ENCODE measurements around the gene CRHR1.

Gene CRHR1

GRCh38 chr17:45752246-45752645 is 31.9 kb upstream of the CRHR1 start:
- Histone ChIP-seq H3K9me3 (ENCODE audit: insufficient read depth, low read length) (no peaks in the 10 kb centered on the region), H3K27me3 (ENCODE audit: insufficient read depth, insufficient read length) (peaks cover 35% of the 10 kb centered on the region)

GRCh38 chr17:45753645-45754225 is 30.4 kb upstream of the CRHR1 start:
- Histone ChIP-seq H3K9ac (ENCODE audit: insufficient read length, low read depth) (no peak overlapping the region), H3K36me3 (ENCODE audit: insufficient read depth, insufficient read length, low read length) (no peaks in the 10 kb centered on the region), H3K4me1 (ENCODE audit: insufficient read depth, insufficient read length) (peaks cover 5% of the 10 kb centered on the region), H3K27me3 (ENCODE audit: insufficient read depth, insufficient read length) (peaks cover 21% of the 10 kb centered on the region), H3K9me3 (ENCODE audit: insufficient read depth, low read length) (no peaks in the 10 kb centered on the region), H3K4me3 (ENCODE audit: insufficient read length, low read depth) (no peak overlapping the region)
- TF ChIP-seq ZNF274 (IDR thresholded peaks at IDR 0.05; ENCODE audit: low read depth, low read length) (no peak), SUZ12 (IDR thresholded peaks at IDR 0.05; ENCODE audit: extremely low read depth, insufficient read depth, insufficient read length) (no peak), YY1 (IDR thresholded peaks at IDR 0.05; ENCODE audit: insufficient read depth, insufficient read length) (no peak)
- no peak for DNase-seq (ENCODE audit: low read depth, low spot score)

More at GRCh38 chr17:45752246-45752645, 31.9 kb upstream of the CRHR1 start:
- DNase-seq (ENCODE audit: low read depth, low spot score): no peak
- TF ChIP-seq ZNF274 (IDR thresholded peaks at IDR 0.05; ENCODE audit: low read depth, low read length) (no peak), YY1 (IDR thresholded peaks at IDR 0.05; ENCODE audit: insufficient read depth, insufficient read length) (no peak), SUZ12 (IDR thresholded peaks at IDR 0.05; ENCODE audit: extremely low read depth, insufficient read depth, insufficient read length) (no peak)
- Histone ChIP-seq H3K4me3 (ENCODE audit: insufficient read length, low read depth) (no peak overlapping the region), H3K4me1 (ENCODE audit: insufficient read depth, insufficient read length) (peaks cover 5% of the 10 kb centered on the region), H3K36me3 (ENCODE audit: insufficient read depth, insufficient read length, low read length) (no peaks in the 10 kb centered on the region), H3K9ac (ENCODE audit: insufficient read length, low read depth) (no peak overlapping the region)

GRCh38 chr17:45755050-45755449 is 29.1 kb upstream of the CRHR1 start:
- Histone ChIP-seq H3K9ac (ENCODE audit: insufficient read length, low read depth) (no peak overlapping the region), H3K27me3 (ENCODE audit: insufficient read depth, insufficient read length) (peaks cover 16% of the 10 kb centered on the region), H3K4me3 (ENCODE audit: insufficient read length, low read depth) (no peak overlapping the region), H3K36me3 (ENCODE audit: insufficient read depth, insufficient read length, low read length) (no peaks in the 10 kb centered on the region), H3K4me1 (ENCODE audit: insufficient read depth, insufficient read length) (peaks cover 5% of the 10 kb centered on the region), H3K9me3 (ENCODE audit: insufficient read depth, low read length) (no peaks in the 10 kb centered on the region)
- TF ChIP-seq ZNF274 (IDR thresholded peaks at IDR 0.05; ENCODE audit: low read depth, low read length): no peak
- no peak for TF ChIP-seq SUZ12 (IDR thresholded peaks at IDR 0.05; ENCODE audit: extremely low read depth, insufficient read depth, insufficient read length)
- TF ChIP-seq YY1 (IDR thresholded peaks at IDR 0.05; ENCODE audit: insufficient read depth, insufficient read length): no peak
- DNase-seq (ENCODE audit: low read depth, low spot score): no peak

GRCh38 chr17:45756266-45756991 is 27.7 kb upstream of the CRHR1 start:
- Histone ChIP-seq H3K27me3 (ENCODE audit: insufficient read depth, insufficient read length) (peaks cover 8% of the 10 kb centered on the region), H3K4me1 (ENCODE audit: insufficient read depth, insufficient read length) (peaks cover 5% of the 10 kb centered on the region), H3K36me3 (ENCODE audit: insufficient read depth, insufficient read length, low read length) (no peaks in the 10 kb centered on the region), H3K9me3 (ENCODE audit: insufficient read depth, low read length) (no peaks in the 10 kb centered on the region), H3K4me3 (ENCODE audit: insufficient read length, low read depth) (no peak overlapping the region), H3K9ac (ENCODE audit: insufficient read length, low read depth) (no peak overlapping the region)
- DNase-seq (ENCODE audit: low read depth, low spot score): no peak
- TF ChIP-seq YY1 (IDR thresholded peaks at IDR 0.05; ENCODE audit: insufficient read depth, insufficient read length): no peak
- no peak for TF ChIP-seq ZNF274 (IDR thresholded peaks at IDR 0.05; ENCODE audit: low read depth, low read length)
- TF ChIP-seq SUZ12 (IDR thresholded peaks at IDR 0.05; ENCODE audit: extremely low read depth, insufficient read depth, insufficient read length): no peak

- DNase-seq (ENCODE audit: low read depth, low spot score): no peak
- TF ChIP-seq ZNF274 (IDR thresholded peaks at IDR 0.05; ENCODE audit: low read depth, low read length): no peak
- TF ChIP-seq SUZ12 (IDR thresholded peaks at IDR 0.05; ENCODE audit: extremely low read depth, insufficient read depth, insufficient read length): no peak
- TF ChIP-seq YY1 (IDR thresholded peaks at IDR 0.05; ENCODE audit: insufficient read depth, insufficient read length): no peak
- H3K36me3 ChIP-seq (ENCODE audit: insufficient read depth, insufficient read length, low read length): no peaks in the 10 kb centered on the region
- no peak overlapping the region for H3K9ac ChIP-seq (ENCODE audit: insufficient read length, low read depth)
- no peak overlapping the region for H3K4me3 ChIP-seq (ENCODE audit: insufficient read length, low read depth)
- H3K9me3 ChIP-seq (ENCODE audit: insufficient read depth, low read length): no peaks in the 10 kb centered on the region
- H3K27me3 ChIP-seq (ENCODE audit: insufficient read depth, insufficient read length): peaks cover 4% of the 10 kb centered on the region
- peaks cover under 1% of the 10 kb centered on the region for H3K4me1 ChIP-seq (ENCODE audit: insufficient read depth, insufficient read length)
Measured at GRCh38 chr17:45757431-45758218, 26.5 kb upstream of the CRHR1 start.

GRCh38 chr17:45758544-45758943 is 25.6 kb upstream of the CRHR1 start:
- H3K9ac ChIP-seq (ENCODE audit: insufficient read length, low read depth): no peak overlapping the region
- H3K27me3 ChIP-seq (ENCODE audit: insufficient read depth, insufficient read length): no peaks in the 10 kb centered on the region
- peaks cover 2% of the 10 kb centered on the region for H3K4me1 ChIP-seq (ENCODE audit: insufficient read depth, insufficient read length)
- H3K36me3 ChIP-seq (ENCODE audit: insufficient read depth, insufficient read length, low read length): no peaks in the 10 kb centered on the region
- DNase-seq (ENCODE audit: low read depth, low spot score): no peak
- TF ChIP-seq YY1 (IDR thresholded peaks at IDR 0.05; ENCODE audit: insufficient read depth, insufficient read length): no peak
- no peak for TF ChIP-seq ZNF274 (IDR thresholded peaks at IDR 0.05; ENCODE audit: low read depth, low read length)
- TF ChIP-seq SUZ12 (IDR thresholded peaks at IDR 0.05; ENCODE audit: extremely low read depth, insufficient read depth, insufficient read length): no peak
- H3K9me3 ChIP-seq (ENCODE audit: insufficient read depth, low read length): no peaks in the 10 kb centered on the region
- H3K4me3 ChIP-seq (ENCODE audit: insufficient read length, low read depth): no peak overlapping the region

- Histone ChIP-seq H3K4me1 (ENCODE audit: insufficient read depth, insufficient read length) (peaks cover 2% of the 10 kb centered on the region), H3K9me3 (ENCODE audit: insufficient read depth, low read length) (no peaks in the 10 kb centered on the region), H3K4me3 (ENCODE audit: insufficient read length, low read depth) (no peak overlapping the region), H3K36me3 (ENCODE audit: insufficient read depth, insufficient read length, low read length) (no peaks in the 10 kb centered on the region), H3K27me3 (ENCODE audit: insufficient read depth, insufficient read length) (peaks cover 3% of the 10 kb centered on the region), H3K9ac (ENCODE audit: insufficient read length, low read depth) (no peak overlapping the region)
- DNase-seq (ENCODE audit: low read depth, low spot score): no peak
- TF ChIP-seq YY1 (IDR thresholded peaks at IDR 0.05; ENCODE audit: insufficient read depth, insufficient read length) (no peak), ZNF274 (IDR thresholded peaks at IDR 0.05; ENCODE audit: low read depth, low read length) (no peak), SUZ12 (IDR thresholded peaks at IDR 0.05; ENCODE audit: extremely low read depth, insufficient read depth, insufficient read length) (no peak)
Measured at GRCh38 chr17:45759761-45760160, 24.4 kb upstream of the CRHR1 start.
